H1 (cell line): ENCODE results near the gene SLC7A8. TPM values are rescaled to one million over a fixed set of nuclear protein-coding genes. Genes with fewer than 3 reads are reported as not detected.

Source experiments
- CTCF ChIA-PET: fragments of 300-600 bp; sonication (Branson Sonifier 250); formaldehyde crosslinking; loops from one replicate; lab custom pipeline; 2021; ENCODE audit not compliant: partially characterized antibody; lab: Charles Lee
- POLR2A ChIA-PET: fragments of 300-600 bp; sonication (Branson Sonifier 250); formaldehyde crosslinking; loops from one replicate; lab custom pipeline; 2021; ENCODE audit warnings: inconsistent platforms; ENCODE audit not compliant: partially characterized antibody; lab: Charles Lee
- DNase-seq, 2 experiments: peaks; one replicate each; pipeline versions ENCODE4 v3.0.0 to v3.0.0-alpha.2; 2010 to 2022; ENCODE audit warnings: low spot score in 2 of 2, low read depth in 1 of 2, mixed read lengths in 1 of 2
- FAIRE-seq: peaks from 2 replicates; lab custom pipeline; 2011; peaks lifted over from hg19 to GRCh38; lab: Jason Lieb, UNC
- H2AFZ ChIP-seq: 2 replicates; pipeline ENCODE4 v1.8.1; 2012; ENCODE audit warnings: low read length, inconsistent platforms
- H2AK5ac ChIP-seq: 2 replicates; pipeline ENCODE4 v1.6.1; 2013; ENCODE audit warnings: low read depth, low read length
- H2BK120ac ChIP-seq: replicated peaks from 2 replicates; pipeline ENCODE3; 2013; ENCODE audit warnings: low read depth, low read length, inconsistent platforms
- H2BK12ac ChIP-seq: 2 replicates; pipeline ENCODE4 v1.6.1; 2013; ENCODE audit warnings: low read depth, low read length
- H2BK15ac ChIP-seq: 2 replicates; pipeline ENCODE4 v1.6.1; 2013; ENCODE audit warnings: low read length
- H2BK20ac ChIP-seq: 2 replicates; pipeline ENCODE4 v1.6.1; 2013; ENCODE audit warnings: low read length
- H2BK5ac ChIP-seq: 2 replicates; pipeline ENCODE4 v1.6.1; 2013; ENCODE audit warnings: low read depth, low read length
- H3K14ac ChIP-seq: 2 replicates; pipeline ENCODE4 v1.6.1; 2013; ENCODE audit warnings: inconsistent platforms; ENCODE audit not compliant: insufficient read length
- H3K18ac ChIP-seq: 2 replicates; pipeline ENCODE4 v1.6.1; 2013; ENCODE audit warnings: low read length; ENCODE audit errors: extremely low read depth
- H3K23ac ChIP-seq: 2 replicates; pipeline ENCODE4 v1.6.1; 2013; ENCODE audit warnings: inconsistent platforms; ENCODE audit not compliant: insufficient read length
- H3K23me2 ChIP-seq: 2 replicates; pipeline ENCODE4 v1.6.1; 2013; ENCODE audit warnings: low read depth, low read length
- H3K27ac ChIP-seq: 2 replicates; pipeline ENCODE4 v1.6.1; 2011; ENCODE audit warnings: low read depth, low read length, inconsistent platforms
- H3K27me3 ChIP-seq, 4 experiments: replicated peaks in 1 of 4; 1 replicate in 1 of 4; 2 replicates in 3 of 4; pipeline versions ENCODE4 v1.6.1 to v1.8.1; 2011 to 2013; ENCODE audit warnings: low read length in 3 of 4, mild to moderate bottlenecking in 3 of 4, inconsistent platforms in 2 of 4, mixed read lengths in 2 of 4, moderate library complexity in 1 of 4; ENCODE audit not compliant: control insufficient read depth in 3 of 4, insufficient read depth in 3 of 4; ENCODE audit errors: extremely low read depth in 1 of 4
- H3K36me3 ChIP-seq, 4 experiments: 2 replicates each; pipeline versions ENCODE4 v1.6.1 to v1.8.1; 2011 to 2013; ENCODE audit warnings: mild to moderate bottlenecking in 4 of 4, low read length in 3 of 4, moderate library complexity in 2 of 4, control low read depth in 1 of 4, inconsistent platforms in 1 of 4; ENCODE audit not compliant: insufficient read depth in 4 of 4, control insufficient read depth in 2 of 4
- H3K4ac ChIP-seq: replicated peaks from 2 replicates; pipeline ENCODE3; 2013; ENCODE audit warnings: low read length, low read depth, mixed read lengths, inconsistent platforms; ENCODE audit not compliant: insufficient read length
- H3K4me1 ChIP-seq, 4 experiments: replicated peaks in 1 of 4; 1 replicate in 1 of 4; 2 replicates in 3 of 4; pipeline versions ENCODE4 v1.6.1 to v1.8.1; 2011 to 2013; ENCODE audit warnings: low read length in 3 of 4, inconsistent platforms in 2 of 4, mixed read lengths in 1 of 4; ENCODE audit not compliant: insufficient read depth in 4 of 4, control insufficient read depth in 3 of 4
- H3K4me2 ChIP-seq, 2 experiments: 2 replicates each; pipeline versions ENCODE4 v1.6.1 to v1.8.1; 2011 to 2013; ENCODE audit warnings: low read depth in 2 of 2, low read length in 2 of 2, control low read depth in 1 of 2, inconsistent platforms in 1 of 2, mild to moderate bottlenecking in 1 of 2; ENCODE audit not compliant: insufficient read depth in 1 of 2
- H3K4me3 ChIP-seq, 4 experiments: fragments of 200-600, 300-600 bp in 1 of 4; sonication (generic), shearing (Covaris generic), sonication (Bioruptor Twin) in 1 of 4; 2 replicates each; pipeline versions ENCODE4 v1.5.1 to v1.8.1; 2011 to 2016; ENCODE audit warnings: low read length in 4 of 4, low read depth in 3 of 4, control low read depth in 2 of 4, inconsistent platforms in 2 of 4, mild to moderate bottlenecking in 2 of 4, mixed read lengths in 1 of 4, moderate library complexity in 1 of 4; ENCODE audit not compliant: insufficient read depth in 2 of 4; ENCODE audit errors: extremely low read depth in 1 of 4
- H3K56ac ChIP-seq: replicated peaks from 2 replicates; pipeline ENCODE3; 2013; ENCODE audit warnings: low read depth, mild to moderate bottlenecking, mixed read lengths, low read length, inconsistent platforms; ENCODE audit not compliant: insufficient read length
- H3K79me1 ChIP-seq: 2 replicates; pipeline ENCODE4 v1.6.1; 2013; ENCODE audit warnings: low read depth, low read length, control low read depth
- H3K79me2 ChIP-seq, 2 experiments: 2 replicates each; pipeline versions ENCODE4 v1.6.1 to v1.8.1; 2012 to 2013; ENCODE audit warnings: low read length in 2 of 2, mild to moderate bottlenecking in 2 of 2, inconsistent platforms in 1 of 2; ENCODE audit not compliant: insufficient read depth in 2 of 2, control insufficient read depth in 1 of 2
- H3K9ac ChIP-seq, 4 experiments: replicated peaks in 1 of 4; 1 replicate in 1 of 4; 2 replicates in 3 of 4; pipeline versions ENCODE4 v1.6.1 to v1.8.1; 2011 to 2013; ENCODE audit warnings: low read depth in 3 of 4, low read length in 3 of 4, control low read depth in 2 of 4, mild to moderate bottlenecking in 2 of 4, moderate library complexity in 2 of 4, inconsistent platforms in 1 of 4; ENCODE audit errors: extremely low read depth in 1 of 4
- H3K9me3 ChIP-seq, 2 experiments: 2 replicates each; pipeline versions ENCODE4 v1.6.1 to v1.8.1; 2012 to 2013; ENCODE audit warnings: mild to moderate bottlenecking in 2 of 2, moderate library complexity in 2 of 2, control low read depth in 1 of 2, inconsistent platforms in 1 of 2, low read depth in 1 of 2, low read length in 1 of 2, mixed read lengths in 1 of 2; ENCODE audit not compliant: insufficient read depth in 2 of 2
- H4K20me1 ChIP-seq, 2 experiments: replicated peaks in 1 of 2; 2 replicates each; pipeline versions ENCODE3 to v1.8.1; 2011 to 2013; ENCODE audit warnings: inconsistent platforms in 2 of 2, low read length in 2 of 2, mild to moderate bottlenecking in 1 of 2; ENCODE audit not compliant: insufficient read depth in 2 of 2, control insufficient read depth in 1 of 2
- H4K5ac ChIP-seq: 2 replicates; pipeline ENCODE4 v1.6.1; 2013; ENCODE audit warnings: low read length, low read depth, mixed read lengths, inconsistent platforms; ENCODE audit not compliant: insufficient read length
- H4K8ac ChIP-seq: 2 replicates; pipeline ENCODE4 v1.8.0; 2013; ENCODE audit warnings: mild to moderate bottlenecking, moderate library complexity, low read length, inconsistent platforms; ENCODE audit not compliant: insufficient read depth; ENCODE audit errors: extremely low read depth
- H4K91ac ChIP-seq: replicated peaks from 2 replicates; pipeline ENCODE3; 2013; ENCODE audit warnings: low read length, mixed read lengths, inconsistent platforms; ENCODE audit not compliant: insufficient read length
- POU5F1 ChIP-seq: IDR thresholded peaks from 2 replicates; pipeline ENCODE4 v1.6.1; 2011; ENCODE audit warnings: low read depth, mild to moderate bottlenecking, low read length, moderate library complexity
- RBBP5 ChIP-seq: IDR thresholded peaks from 2 replicates; pipeline ENCODE4 v1.7.1; 2012; ENCODE audit warnings: low read depth, mild to moderate bottlenecking, inconsistent platforms, low read length, moderate library complexity, borderline replicate concordance
- TBP ChIP-seq: IDR thresholded peaks from 2 replicates; pipeline ENCODE4 v1.6.1; 2011; ENCODE audit warnings: low read depth, low read length, improper control_type of control experiment
- WGBS, 2 experiments: shearing (Covaris generic) in 1 of 2; methylation state at CpG; one replicate each; pipeline versions ENCODE4 v1.1.6 to v1.1.7; 2013 to 2015; ENCODE audit warnings: low lambda C conversion rate in 2 of 2, mixed read lengths in 2 of 2, inconsistent platforms in 1 of 2, low coverage in 1 of 2, missing lambda C conversion rate in 1 of 2; ENCODE audit not compliant: insufficient replicate concordance in 2 of 2, insufficient coverage in 1 of 2, insufficient read length in 1 of 2; ENCODE audit errors: extremely low coverage in 1 of 2, missing lambda C conversion rate in 1 of 2; 5-methylcytosine and 5-hydroxymethylcytosine counted together
- polyA plus RNA-seq, 7 experiments: library from polyadenylated mRNA; depleted of rRNA in 3 of 7; stranded (reverse) in 5 of 7; unstranded in 2 of 7; fragments of >200 nt in 5 of 7; fragments of 200-250 nt in 2 of 7; gene quantifications; 1 replicate in 5 of 7; 2 replicates in 1 of 7; 4 replicates in 1 of 7; pipeline versions ENCODE4 v1.2.1 to v1.2.3, GENCODE V29; 2011 to 2013; ENCODE audit warnings: missing spikeins in 2 of 7, mixed read lengths in 2 of 7
- total RNA-seq: library from RNA; stranded (reverse); fragmentation: NEBNext Ultra II Directional; extraction: Animal tissue kit (Norgen Biotek cat#: 25700); gene quantifications from 2 replicates; pipeline ENCODE4 v1.2.1, GENCODE V29; 2021
- TF ChIP-seq, protein P1 (sequence below): IDR thresholded peaks from 2 replicates; pipeline ENCODE4 v1.6.1; 2011; ENCODE audit warnings: low read depth, mild to moderate bottlenecking, low read length; ENCODE audit not compliant: insufficient read depth

The SLC7A8 gene
- total and polyA plus RNA-seq, 2 of the 8 experiments (the other 6 are each of a cell fraction or from before 2014, with no cell fraction given): 182 to 204 TPM

- H4K5ac ChIP-seq: no peak overlapping the region
- H3K4me3 ChIP-seq: no peak overlapping the region
- no peak overlapping the region for H4K91ac ChIP-seq
- H2BK120ac ChIP-seq: no peak overlapping the region
- H2BK15ac ChIP-seq: no peak overlapping the region
- ChIA-PET POLR2A (interaction anchor here (0.6 to 3.1 kb wide), 7 partner anchors 11 to 339 kb away, joined by 3 to 9 read pairs (median 4); partner anchors contain the start of genes ACIN1 and C14orf119), CTCF (interaction anchor here (0.6 to 11.8 kb wide), 6 partner anchors 45 to 194 kb away, joined by 3 to 290 read pairs (median 4); partner anchors contain the start of gene SLC7A8)
- H3K4me1 ChIP-seq: peaks cover 0 to 5% (median 1%) of the 10 kb centered on the region in 4 experiments; a peak in 4 of 7 replicates
- H3K18ac ChIP-seq: no peak overlapping the region
- FAIRE-seq: no peak
- H2BK20ac ChIP-seq: no peak overlapping the region
- no peak overlapping the region for H3K9ac ChIP-seq
- no peak overlapping the region for H3K4ac ChIP-seq
- no peak overlapping the region for H2AFZ ChIP-seq
- no peak overlapping the region for H2AK5ac ChIP-seq
- no peaks in the 10 kb centered on the region for H3K79me1 ChIP-seq
- H3K56ac ChIP-seq: no peak overlapping the region
- peaks cover 0 to 2% of the 10 kb centered on the region in 2 experiments for H4K20me1 ChIP-seq
- no peak overlapping the region; the same call in 1 of the 2 replicates for H4K8ac ChIP-seq
- H3K23me2 ChIP-seq: no peaks in the 10 kb centered on the region
- TF ChIP-seq, protein P1, sequence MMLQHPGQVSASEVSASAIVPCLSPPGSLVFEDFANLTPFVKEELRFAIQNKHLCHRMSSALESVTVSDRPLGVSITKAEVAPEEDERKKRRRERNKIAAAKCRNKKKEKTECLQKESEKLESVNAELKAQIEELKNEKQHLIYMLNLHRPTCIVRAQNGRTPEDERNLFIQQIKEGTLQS: no peak
- TF ChIP-seq POU5F1: no peak
- no peak for TF ChIP-seq RBBP5
- TF ChIP-seq TBP: no peak
- TF ChIP-seq, all 59 proteins: peak for 0
- Histone ChIP-seq H3K27me3 (no peaks in the 10 kb centered on the region), H3K14ac (no peak overlapping the region), H3K9me3 (no peaks in the 10 kb centered on the region), H3K27ac (no peak overlapping the region), H3K4me2 (no peak overlapping the region), H2BK5ac (no peak overlapping the region), H3K23ac (no peak overlapping the region), H2BK12ac (no peak overlapping the region), H3K36me3 (peaks cover 15 to 50% (median 23%) of the 10 kb centered on the region in 4 experiments), H3K79me2 (no peaks in the 10 kb centered on the region)
- DNase-seq: no peak
- WGBS, 2 experiments: 83% methylated on average over 3 of the region's 8 CpGs; no CpG with 5 or more reads in 1 of the 2 experiments
These were observed 56.7 kb downstream of the SLC7A8 start for GRCh38 chr14:23126548-23127278.
